Stimulated activated naive CD4-positive, alpha-beta T cell treated with Interleukin-2 at 50 U/mL for 16 hours (primary cell): Measurements from ENCODE around the gene DOCK2.
"Not testable (repeated sequence)": the region's sequence is repeated elsewhere in the genome, so short reads cannot be mapped to it uniquely, and the experiment has no call there.

Experiments used
- DNase-seq: peaks from one replicate; lab custom pipeline; 2025; lab: John Stamatoyannopoulos, UW

The DOCK2 gene

DNA sequence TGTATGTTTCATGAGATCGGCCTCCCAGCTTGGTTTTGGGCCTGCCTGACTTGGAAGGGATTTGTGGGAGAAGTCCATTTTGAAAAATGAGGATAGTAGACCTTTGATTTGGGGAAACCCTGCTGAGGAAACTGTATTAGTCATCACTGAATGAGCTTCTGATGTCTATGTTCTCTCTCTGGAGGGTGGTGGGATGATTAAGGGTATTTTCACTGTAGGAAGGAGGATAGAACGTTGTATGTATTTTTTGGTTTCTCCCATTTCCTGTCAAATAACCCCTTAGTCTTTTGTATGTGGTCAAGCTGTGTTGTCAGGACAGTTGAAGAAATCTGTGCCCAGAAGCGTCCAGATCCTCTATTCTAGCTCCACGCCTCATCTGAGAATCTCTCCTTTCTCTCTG lies 191.3 kb downstream of the DOCK2 start:
- no peak for DNase-seq

- DNase-seq, result no peak
Measured at GRCh38 chr5:169831331-169831730, 194.3 kb downstream of the DOCK2 start.

GRCh38 chr5:169832304-169832703 lies 195.2 kb downstream of the DOCK2 start:
- no peak for DNase-seq

GRCh38 chr5:169832845-169833244 lies 195.8 kb downstream of the DOCK2 start:
- DNase-seq, result no peak

DNA sequence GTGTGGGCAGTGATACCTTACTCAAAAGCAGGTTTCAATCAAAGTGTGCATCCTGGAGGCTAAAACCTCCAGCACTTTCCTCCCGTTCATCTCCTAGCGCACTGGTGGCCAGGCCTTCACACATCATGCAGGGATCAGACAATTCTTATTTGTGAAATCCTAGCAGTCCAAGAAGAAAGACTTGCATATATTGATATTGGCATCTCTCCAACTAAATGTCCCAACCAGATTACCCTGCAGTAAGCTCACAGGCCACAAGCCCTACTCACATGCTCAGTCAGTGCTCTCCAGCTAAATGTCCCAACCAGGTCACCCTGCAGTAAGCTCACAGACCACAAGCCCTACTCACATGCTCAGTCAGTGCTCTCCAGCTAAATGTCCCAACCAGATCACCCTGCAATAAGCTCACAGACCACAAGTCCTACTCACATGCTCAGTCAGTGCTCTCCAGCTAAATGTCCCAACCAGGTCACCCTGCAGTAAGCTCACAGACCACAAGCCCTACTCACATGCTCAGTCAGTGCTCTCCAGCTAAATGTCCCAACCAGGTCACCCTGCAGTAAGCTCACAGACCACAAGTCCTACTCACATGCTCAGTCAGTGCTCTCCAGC lies 196.7 kb downstream of the DOCK2 start:
- not testable (repeated sequence) for DNase-seq

- DNase-seq, result not testable (repeated sequence)
Measured at GRCh38 chr5:169834540-169834939, 197.5 kb downstream of the DOCK2 start.

DNA sequence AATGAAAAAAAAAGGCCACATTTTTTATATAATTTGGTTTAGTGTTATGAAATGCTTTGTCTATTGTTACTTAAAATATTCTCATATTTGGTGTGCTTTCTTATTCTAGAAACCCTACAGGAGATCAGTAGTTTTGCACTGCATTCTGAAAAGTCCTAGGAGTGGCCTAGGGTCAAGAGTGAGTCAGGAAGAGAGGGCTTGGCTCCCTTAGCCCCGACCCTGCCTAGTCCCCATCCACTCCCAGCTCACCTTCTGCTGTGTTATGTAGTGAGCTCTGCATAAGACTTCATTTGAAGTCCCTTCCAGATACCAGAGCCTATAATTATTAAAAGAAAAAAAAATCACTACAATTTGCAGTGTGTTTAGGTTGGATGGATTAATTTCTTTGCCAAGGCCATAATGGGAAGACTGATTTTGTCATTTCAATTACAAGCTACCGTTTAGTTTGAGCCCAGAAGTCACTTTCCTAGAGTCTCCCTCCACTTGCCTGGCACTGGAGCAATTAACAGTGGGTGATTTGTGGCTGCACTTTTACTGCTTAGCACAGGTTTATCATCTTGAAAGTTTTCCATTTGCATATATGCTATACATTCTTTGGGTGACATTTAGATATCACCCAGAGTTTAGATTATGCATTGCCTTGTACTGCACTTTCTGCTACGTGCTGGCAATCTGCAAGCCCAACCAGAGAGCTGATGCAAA lies 199.9 kb downstream of the DOCK2 start:
- no peak for DNase-seq

DNA sequence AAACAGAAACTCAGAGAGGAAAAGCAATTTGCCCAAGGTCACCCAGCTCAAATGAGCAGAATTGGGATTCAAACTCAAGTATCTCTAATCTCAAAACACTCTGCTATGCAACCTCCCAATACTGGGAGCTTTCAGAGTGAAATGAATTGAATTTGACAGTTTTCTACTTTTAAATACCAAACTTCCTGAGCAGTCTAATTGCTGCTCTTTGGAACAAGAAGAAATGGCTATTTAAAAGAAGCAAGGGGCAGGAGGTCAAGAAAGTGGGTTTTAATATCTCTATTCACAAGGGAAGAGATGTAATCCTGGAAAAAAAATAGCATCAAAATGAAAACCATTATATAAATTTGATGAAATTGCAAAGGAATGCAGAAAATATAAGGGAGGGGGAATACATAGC lies 200.6 kb downstream of the DOCK2 start:
- DNase-seq, result no peak

- DNase-seq, result no peak
Measured at GRCh38 chr5:169838688-169839087, 201.6 kb downstream of the DOCK2 start.

DNA sequence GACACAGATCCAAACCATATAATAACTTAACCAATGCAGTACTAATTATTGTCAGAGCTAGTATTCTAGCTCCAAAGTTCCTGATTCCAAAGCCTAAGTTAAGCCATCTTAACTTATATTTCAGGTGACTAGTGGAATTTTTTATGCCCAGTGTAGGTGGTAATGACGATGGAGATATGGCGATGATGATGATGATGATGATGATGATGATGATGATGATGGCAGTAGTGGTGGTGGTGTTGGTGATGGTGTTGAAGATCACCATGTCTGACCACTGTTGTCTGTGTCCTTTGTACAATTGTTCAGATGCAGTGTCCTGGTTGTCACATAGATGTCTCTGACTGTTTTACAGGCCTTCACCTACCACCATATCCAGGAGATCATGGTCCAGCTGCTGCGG lies 203.3 kb downstream of the DOCK2 start:
- DNase-seq, result no peak

GRCh38 chr5:169842699-169843098 lies 205.6 kb downstream of the DOCK2 start:
- no peak for DNase-seq

DNA sequence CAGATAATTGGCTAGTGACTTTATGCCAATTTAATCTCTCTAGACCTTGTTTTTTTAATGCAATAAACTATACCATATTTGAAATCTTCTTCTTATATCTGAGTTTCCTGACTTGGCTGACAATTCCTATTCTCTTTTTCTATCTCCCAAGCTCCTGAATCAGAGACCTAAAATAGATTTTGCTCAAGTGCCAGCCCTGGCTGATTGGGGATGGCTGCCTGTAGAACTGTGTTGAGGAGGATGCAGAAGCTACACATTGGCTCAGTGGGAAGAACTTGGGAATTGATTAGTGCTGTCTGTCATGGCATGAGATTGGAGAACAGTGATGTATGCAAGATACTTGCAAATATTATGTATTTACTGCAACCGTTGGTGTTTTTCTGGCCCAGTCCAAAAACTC lies 210.4 kb downstream of the DOCK2 start:
- no peak for DNase-seq

DNA sequence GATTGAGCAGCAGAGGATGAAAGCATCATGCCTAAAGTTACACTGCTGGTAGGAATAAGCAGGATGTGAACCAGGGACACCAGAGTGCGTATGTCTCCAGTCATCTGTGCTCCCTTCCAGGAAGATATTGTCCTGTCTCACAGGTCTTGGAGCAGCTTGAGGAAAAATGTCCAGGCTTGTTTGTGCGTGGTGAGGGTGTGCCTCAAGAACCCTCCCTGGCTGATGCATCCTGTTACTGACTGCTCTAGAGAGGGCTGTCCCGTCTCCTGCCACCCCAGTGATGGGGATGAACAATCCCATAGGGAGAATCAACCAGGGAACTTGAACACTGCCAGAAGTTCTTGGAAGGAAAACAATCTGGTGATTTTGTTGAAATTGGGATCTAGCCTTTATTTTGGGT lies 211.2 kb downstream of the DOCK2 start:
- DNase-seq, result no peak

DNA sequence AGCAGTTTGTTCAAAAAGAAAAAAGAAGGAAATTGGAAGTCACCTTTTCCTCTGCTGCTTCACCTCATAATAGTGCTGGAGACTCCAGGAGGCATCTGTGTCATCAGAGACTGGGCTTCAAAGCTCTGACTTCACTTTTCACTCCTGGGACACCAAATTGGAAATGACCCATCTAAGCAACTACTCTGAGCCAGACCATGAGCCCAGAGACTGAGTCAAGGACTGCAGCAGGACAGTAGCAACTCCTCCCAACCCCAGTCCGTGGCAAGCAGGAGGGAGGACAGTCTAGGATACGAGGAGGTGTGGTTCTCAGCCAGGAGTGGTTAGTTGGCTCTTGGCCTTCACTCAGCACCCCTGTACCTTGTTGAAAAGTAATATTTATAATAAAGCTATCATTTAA lies 211.7 kb downstream of the DOCK2 start:
- no peak for DNase-seq

DNA sequence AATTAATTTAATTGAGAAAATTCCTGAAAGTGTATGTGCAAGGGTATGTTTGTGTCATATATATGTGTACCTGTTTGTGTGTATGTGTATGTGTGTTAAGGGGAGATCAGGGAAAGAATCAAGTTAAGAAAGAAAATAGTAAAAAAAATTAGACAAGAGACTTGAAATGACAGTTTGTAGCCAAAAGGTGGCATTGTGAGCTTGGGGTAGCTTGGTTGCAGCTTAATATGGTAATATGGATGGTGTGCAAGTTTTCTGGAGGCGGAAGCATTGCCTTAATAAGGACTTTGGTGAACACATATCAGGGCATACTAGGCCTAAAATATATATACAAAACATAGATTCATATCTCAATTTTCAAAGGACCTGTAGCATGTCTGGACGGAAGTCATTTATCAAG lies 213.3 kb downstream of the DOCK2 start:
- DNase-seq, result no peak

GRCh38 chr5:169851321-169851850 lies 214.3 kb downstream of the DOCK2 start:
- no peak for DNase-seq

DNA sequence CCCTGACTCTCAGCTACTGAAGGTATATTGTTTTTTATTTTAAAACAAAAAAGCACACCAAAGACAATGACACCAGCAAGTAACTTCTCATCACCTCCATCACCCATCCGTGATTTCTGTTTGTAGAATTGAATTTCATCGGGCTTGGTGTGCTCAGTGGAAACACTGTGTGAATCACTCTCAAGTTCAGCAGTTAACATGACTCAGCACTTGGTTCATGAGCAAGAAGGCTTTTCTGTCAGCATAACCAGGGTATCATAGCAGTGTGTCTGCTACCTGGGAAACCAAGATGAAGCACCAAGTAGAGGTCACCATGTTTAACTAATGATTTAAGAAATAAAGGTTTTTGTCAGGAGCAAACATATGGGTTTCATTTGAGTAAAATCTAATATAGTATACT lies 219.5 kb downstream of the DOCK2 start:
- no peak for DNase-seq

DNA sequence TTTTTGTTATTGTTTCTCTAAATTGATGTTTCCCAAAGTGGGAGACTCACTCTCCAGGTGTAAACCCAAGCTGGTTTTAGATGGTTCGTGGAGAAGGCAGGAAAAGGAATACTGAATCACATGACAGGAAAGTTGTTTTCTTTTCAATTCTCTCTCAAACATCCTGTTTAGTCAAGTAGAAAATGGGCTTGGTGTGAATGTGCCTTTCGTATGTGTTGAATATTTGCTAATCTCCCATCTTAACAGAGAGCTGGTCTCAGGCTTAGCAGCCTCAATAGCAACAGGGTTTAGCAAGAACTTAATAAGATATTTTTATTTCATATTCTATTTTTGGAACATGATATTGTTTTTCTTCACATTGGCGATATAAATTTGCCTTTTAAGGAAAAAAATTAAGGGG lies 223.5 kb downstream of the DOCK2 start:
- DNase-seq, result no peak

- no peak for DNase-seq
Measured at GRCh38 chr5:169861433-169861832, 224.4 kb downstream of the DOCK2 start.

- DNase-seq, result no peak
Measured at GRCh38 chr5:169861934-169862333, 224.9 kb downstream of the DOCK2 start.

DNA sequence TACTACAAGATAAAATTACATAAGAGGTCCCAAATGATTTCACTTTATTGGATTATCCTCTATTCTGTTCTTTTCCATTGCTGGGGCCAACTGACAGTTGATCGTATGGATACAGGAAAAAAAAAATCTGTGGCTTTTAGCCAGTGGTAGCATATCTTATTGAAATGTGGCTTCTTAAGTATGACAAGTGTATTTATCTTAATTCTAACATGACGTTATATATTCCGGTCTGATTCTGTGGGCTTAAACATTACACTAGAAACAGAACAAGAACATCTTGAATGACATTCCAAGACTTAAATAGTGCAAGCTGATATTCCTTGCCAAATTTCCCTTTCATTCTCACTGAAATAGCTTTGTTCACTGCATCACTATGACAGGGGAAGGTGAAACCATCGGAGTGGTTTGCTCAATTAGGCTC lies 225.3 kb downstream of the DOCK2 start:
- no peak for DNase-seq

- no peak for DNase-seq
Measured at GRCh38 chr5:169864483-169864882, 227.4 kb downstream of the DOCK2 start.

DNA sequence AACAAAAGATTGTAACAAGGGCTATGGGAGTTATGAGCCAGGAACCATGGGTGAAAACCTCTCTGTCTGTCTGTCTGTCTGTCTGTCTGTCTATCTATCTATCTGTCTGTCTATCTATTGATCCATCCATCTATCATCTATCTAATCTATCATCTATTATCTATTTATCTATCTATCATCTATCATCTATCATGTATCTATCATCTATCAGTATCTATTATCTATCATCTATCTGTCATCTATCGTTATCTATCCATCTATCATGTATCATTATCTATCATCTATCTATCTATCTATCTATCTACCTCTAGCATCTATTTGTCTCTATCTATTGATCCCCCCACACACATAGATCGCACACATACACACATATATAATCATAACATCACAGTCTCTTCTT lies 230.3 kb downstream of the DOCK2 start:
- DNase-seq, result no peak

DNA sequence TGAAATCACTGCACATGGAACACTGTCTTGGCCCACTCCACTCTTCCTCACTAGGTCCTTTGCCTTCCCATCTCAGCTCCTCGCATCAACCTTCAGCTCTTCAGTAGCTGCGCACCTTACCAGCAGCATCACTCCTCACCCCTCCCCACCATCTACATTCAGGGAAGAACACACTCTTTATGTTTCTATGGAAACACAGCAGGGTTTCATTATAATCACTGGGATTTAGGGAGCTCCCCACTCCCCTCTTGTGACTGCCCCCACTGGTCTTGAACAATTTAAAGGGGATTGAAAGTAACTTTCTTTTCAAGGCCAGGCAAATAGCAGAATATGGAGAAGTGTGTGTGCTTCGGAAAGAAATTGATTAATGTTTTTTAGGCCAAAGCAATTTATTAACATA lies 232.0 kb downstream of the DOCK2 start:
- no peak for DNase-seq
